Astrocyte of the cerebellum (primary cell): ENCODE data around the gene DPH3.

Experiments used
- DNase-seq: peaks from one replicate; pipeline ENCODE4 v3.0.0-alpha.2; 2011; ENCODE audit warnings: low read depth
- H3K4me3 ChIP-seq: 2 replicates; pipeline ENCODE4 v1.5.1; 2011; ENCODE audit warnings: mild to moderate bottlenecking, low read depth, low read length, moderate library complexity
- in situ Hi-C: cut with HindIII; loops from 2 replicates; pipeline ENCODE4 v1.10.0; 2017; ENCODE audit warnings: low sequenced_read_pairs
- TF ChIP-seq, protein P1 (sequence below): IDR thresholded peaks from 2 replicates; pipeline ENCODE4 v1.5.1; 2012; ENCODE audit warnings: low read length, low read depth, moderate library complexity, mild to moderate bottlenecking; ENCODE audit errors: missing control alignments

DPH3 gene

DNA sequence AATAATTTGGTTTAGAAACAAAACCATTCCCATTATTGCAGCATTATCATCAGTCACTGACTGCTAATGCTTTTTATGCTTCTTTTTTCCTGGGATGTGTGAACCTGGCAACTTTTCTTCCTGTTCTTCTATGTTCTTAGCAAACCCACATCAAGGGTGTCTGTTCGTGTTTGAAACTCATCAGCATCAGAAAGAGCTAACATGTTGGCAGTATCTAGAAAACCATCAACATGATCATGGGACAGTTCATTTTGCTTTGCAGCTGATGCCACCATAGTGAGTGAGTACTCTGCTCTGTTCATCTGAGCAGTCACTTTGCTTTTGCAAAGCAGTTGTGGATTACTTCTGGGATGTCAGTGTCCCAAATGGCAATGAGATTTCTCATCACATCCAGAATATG, 5.9 kb downstream of the DPH3 start:
- TF ChIP-seq, protein P1, sequence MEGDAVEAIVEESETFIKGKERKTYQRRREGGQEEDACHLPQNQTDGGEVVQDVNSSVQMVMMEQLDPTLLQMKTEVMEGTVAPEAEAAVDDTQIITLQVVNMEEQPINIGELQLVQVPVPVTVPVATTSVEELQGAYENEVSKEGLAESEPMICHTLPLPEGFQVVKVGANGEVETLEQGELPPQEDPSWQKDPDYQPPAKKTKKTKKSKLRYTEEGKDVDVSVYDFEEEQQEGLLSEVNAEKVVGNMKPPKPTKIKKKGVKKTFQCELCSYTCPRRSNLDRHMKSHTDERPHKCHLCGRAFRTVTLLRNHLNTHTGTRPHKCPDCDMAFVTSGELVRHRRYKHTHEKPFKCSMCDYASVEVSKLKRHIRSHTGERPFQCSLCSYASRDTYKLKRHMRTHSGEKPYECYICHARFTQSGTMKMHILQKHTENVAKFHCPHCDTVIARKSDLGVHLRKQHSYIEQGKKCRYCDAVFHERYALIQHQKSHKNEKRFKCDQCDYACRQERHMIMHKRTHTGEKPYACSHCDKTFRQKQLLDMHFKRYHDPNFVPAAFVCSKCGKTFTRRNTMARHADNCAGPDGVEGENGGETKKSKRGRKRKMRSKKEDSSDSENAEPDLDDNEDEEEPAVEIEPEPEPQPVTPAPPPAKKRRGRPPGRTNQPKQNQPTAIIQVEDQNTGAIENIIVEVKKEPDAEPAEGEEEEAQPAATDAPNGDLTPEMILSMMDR, result no peak
- DNase-seq, result no peak
- no peak overlapping the region for H3K4me3 ChIP-seq
- in situ Hi-C loops, result no loop called here

DNA sequence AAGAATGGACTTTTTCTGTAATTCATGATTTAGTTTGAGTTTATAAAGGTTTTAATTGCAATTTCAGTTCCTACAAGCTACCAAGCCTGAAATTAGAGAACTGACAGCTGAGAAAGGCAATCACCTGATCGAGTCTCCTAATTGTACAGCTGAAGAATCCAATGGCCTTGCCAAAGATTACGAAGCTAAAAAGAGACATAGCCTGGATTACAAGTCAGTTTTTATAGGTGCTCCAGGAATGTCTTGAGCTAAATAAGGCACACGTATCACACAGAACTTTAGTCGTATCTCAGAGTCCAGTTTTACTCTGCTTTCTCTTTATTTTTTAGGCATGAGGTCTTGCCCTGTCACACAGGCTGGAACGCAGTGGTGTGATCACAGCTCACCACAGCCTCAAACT, 6.6 kb downstream of the DPH3 start:
- in situ Hi-C loops, result no loop called here
- H3K4me3 ChIP-seq, result no peak overlapping the region
- TF ChIP-seq, protein P1, result no peak
- DNase-seq, result no peak

DNA sequence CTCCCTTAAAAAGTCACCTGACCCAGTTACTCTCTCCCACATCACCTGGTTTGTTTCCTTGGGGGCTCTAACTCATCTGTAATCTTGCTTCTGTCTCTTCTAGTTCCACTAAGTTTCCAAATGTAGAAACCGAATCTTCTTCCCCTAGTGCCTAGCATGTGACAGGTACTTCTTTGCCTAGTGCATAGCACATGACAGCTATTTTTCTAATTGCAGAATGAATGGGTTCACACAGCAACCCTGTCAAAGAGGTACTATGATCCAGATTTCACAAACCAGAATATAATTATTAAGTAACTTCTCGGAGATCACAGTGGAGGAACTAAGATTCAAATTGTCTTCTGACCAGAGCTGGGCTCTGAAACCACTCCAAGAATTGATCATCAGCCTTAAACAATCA, 7.4 kb downstream of the DPH3 start:
- DNase-seq, result no peak
- no peak overlapping the region for H3K4me3 ChIP-seq
- TF ChIP-seq, protein P1, result no peak
- in situ Hi-C loops, result no loop called here

DNA sequence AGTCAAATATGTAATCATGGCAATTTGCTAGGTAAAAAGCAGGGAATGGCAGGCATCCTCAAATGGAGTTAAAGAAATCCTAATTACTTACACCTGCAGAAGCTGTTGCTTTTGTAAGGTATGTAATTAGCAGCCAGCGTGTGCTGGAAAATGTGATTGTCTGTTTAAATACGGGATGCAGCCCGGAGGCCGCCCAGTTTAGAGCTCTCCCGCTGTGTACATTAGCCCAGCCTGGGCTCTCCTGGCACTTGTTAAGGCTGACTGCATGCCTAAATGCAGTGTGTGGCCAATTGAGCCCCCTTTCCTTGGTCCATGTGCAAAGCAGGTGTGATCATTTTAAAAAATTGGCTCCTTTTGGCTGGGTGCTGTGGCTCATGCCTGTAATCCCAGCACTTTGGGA, 9.0 kb downstream of the DPH3 start:
- TF ChIP-seq, protein P1, result no peak
- DNase-seq, result no peak
- in situ Hi-C loops, result no loop called here
- H3K4me3 ChIP-seq, result no peak overlapping the region

DNA sequence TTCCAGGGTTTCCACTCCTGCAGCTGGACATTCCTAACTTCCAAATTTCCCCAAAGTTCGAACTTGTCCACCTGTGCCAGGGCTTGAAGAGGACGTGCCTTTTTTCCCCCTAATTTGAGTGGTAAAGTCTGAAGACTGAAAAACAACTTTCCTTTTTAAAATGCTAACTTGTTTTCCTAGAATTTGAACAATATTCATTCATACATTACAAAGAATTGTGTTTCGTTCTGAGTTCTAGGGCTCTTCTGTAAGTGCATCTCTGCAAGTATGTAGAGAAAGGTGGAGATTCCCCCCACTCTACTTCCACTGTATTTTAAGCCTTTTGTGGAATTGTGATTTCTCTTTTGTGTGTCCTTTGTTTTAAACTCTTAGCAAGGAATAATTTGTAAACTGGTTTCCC, 9.4 kb downstream of the DPH3 start:
- TF ChIP-seq, protein P1, result no peak
- no peak overlapping the region for H3K4me3 ChIP-seq
- DNase-seq, result no peak
- in situ Hi-C loops, result no loop called here

DNA sequence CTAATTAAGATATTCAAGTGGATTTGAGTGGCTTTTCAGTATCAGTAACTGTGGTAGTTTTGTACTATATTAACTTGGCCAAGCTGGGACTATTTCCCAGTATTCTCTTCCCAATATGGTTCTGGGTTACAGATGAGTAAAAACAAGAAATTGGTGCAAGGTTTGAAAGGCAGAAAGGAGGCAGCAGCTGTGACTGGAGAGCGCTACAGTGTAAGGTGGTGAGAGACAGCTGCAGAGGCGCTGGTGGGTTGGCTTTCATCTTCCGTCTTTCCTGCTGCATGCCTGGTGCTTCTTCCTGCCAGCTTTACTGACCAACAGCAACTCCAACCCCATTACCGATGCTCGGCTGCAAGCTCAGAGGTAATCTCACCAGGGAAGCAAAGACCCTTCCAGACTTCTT, 9.8 kb downstream of the DPH3 start:
- TF ChIP-seq, protein P1, result no peak
- no peak for DNase-seq
- H3K4me3 ChIP-seq, result no peak overlapping the region
- in situ Hi-C loops, result no loop called here

DNA sequence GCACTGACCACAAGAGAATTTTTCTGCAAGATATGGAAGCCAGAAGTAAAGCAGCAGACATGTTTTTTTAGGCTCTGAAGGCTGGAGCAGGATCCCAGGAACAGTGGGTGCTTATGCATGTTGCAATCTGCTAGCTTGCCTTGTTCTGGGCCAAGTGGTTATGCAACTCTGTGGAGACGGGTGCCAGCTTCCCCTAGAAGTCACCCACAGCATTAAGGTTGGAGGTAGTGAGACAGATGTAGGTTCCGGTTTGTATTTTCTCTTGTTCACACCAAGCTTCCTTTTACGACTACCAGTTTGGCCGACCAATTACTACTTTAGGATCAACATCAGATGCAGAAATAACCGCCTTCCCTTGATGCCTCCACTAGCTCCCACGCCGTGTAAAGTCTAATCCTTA, 11.1 kb downstream of the DPH3 start:
- H3K4me3 ChIP-seq, result no peak overlapping the region
- in situ Hi-C loops, result no loop called here
- DNase-seq, result no peak
- TF ChIP-seq, protein P1, result no peak
